Fibroblast of lung (primary cell): ENCODE data around the gene ABLIM2. TPM values are rescaled to one million over a fixed set of nuclear protein-coding genes. Genes with fewer than 3 reads are reported as not detected.

Experiments used
- DNase-seq, 2 donors: peaks; one replicate each; pipeline versions ENCODE4 v3.0.0 to v3.0.0-alpha.2; 2010; ENCODE audit warnings: low read depth in 2 of 2
- H2AFZ ChIP-seq: 2 replicates; pipeline ENCODE4 v1.5.1; 2012; ENCODE audit warnings: low read length, control low read depth, inconsistent platforms
- H3K27ac ChIP-seq: 2 replicates; pipeline ENCODE4 v1.5.1; 2011; ENCODE audit warnings: low read length, control low read depth; ENCODE audit not compliant: insufficient read depth
- H3K27me3 ChIP-seq: 2 replicates; pipeline ENCODE4 v1.5.1; 2011; ENCODE audit warnings: mild to moderate bottlenecking, low read length; ENCODE audit not compliant: control insufficient read depth, insufficient read depth
- H3K36me3 ChIP-seq: 2 replicates; pipeline ENCODE4 v1.5.1; 2011; ENCODE audit warnings: low read length; ENCODE audit not compliant: control insufficient read depth, insufficient read depth
- H3K4me1 ChIP-seq: 2 replicates; pipeline ENCODE4 v1.5.1; 2011; ENCODE audit warnings: low read length; ENCODE audit not compliant: control insufficient read depth, insufficient read depth; ENCODE audit errors: extremely low read depth
- H3K4me2 ChIP-seq: 2 replicates; pipeline ENCODE4 v1.5.1; 2011; ENCODE audit warnings: low read length, control low read depth; ENCODE audit not compliant: insufficient read depth; ENCODE audit errors: extremely low read depth
- H3K4me3 ChIP-seq, 4 experiments: fragments of 200-600 bp in 1 of 4; sonication (generic) in 1 of 4; replicated peaks in 1 of 4; 2 replicates each; pipeline ENCODE4 v1.5.1; 2011 to 2016; ENCODE audit warnings: low read length in 4 of 4, low read depth in 3 of 4, mild to moderate bottlenecking in 3 of 4, control low read depth in 2 of 4, inconsistent platforms in 1 of 4, mixed read lengths in 1 of 4; ENCODE audit not compliant: insufficient read depth in 1 of 4; ENCODE audit errors: control extremely low read depth in 1 of 4
- H3K79me2 ChIP-seq: 2 replicates; pipeline ENCODE4 v1.5.1; 2012; ENCODE audit warnings: mild to moderate bottlenecking, low read length, inconsistent platforms; ENCODE audit not compliant: control insufficient read depth, insufficient read depth
- H3K9ac ChIP-seq: 2 replicates; pipeline ENCODE4 v1.5.1; 2011; ENCODE audit warnings: mild to moderate bottlenecking, low read length, control low read depth; ENCODE audit not compliant: insufficient read depth
- H3K9me3 ChIP-seq: 2 replicates; pipeline ENCODE4 v1.5.1; 2012; ENCODE audit warnings: low read depth, low read length; ENCODE audit not compliant: control insufficient read depth, insufficient read depth
- H4K20me1 ChIP-seq: 2 replicates; pipeline ENCODE4 v1.5.1; 2011; ENCODE audit warnings: low read length; ENCODE audit not compliant: control insufficient read depth, insufficient read depth; ENCODE audit errors: extremely low read depth
- EZH2 ChIP-seq: IDR thresholded peaks from 2 replicates; pipeline ENCODE4 v1.5.1; 2012; ENCODE audit warnings: low read length, control low read depth, mild to moderate bottlenecking; ENCODE audit errors: missing control alignments
- polyA plus RNA-seq, 2 donors: library from polyadenylated mRNA; depleted of rRNA in 1 of 2; stranded (reverse) in 1 of 2; unstranded in 1 of 2; fragments of >200 nt; gene quantifications; 2 replicates each; pipeline ENCODE4 v1.2.1, GENCODE V29; 2011 to 2012; ENCODE audit warnings: missing spikeins in 1 of 2
- total RNA-seq: library from RNA; depleted of rRNA; stranded (reverse); fragments of >200 nt; gene quantifications from 2 replicates; pipeline ENCODE4 v1.2.1, GENCODE V29; 2014
- TF ChIP-seq, protein P1 (sequence below), 2 donors: IDR thresholded peaks in 1 of 2; conservative IDR thresholded peaks in 1 of 2; 1 replicate in 1 of 2; 2 replicates in 1 of 2; pipeline ENCODE4 v1.5.1; 2011 to 2012; ENCODE audit warnings: low read length in 2 of 2, control low read depth in 1 of 2, inconsistent platforms in 1 of 2, low read depth in 1 of 2, mild to moderate bottlenecking in 1 of 2

The ABLIM2 gene
- total and polyA plus RNA-seq, 2 donors (not counting 1 experiment from before 2014, with no cell fraction given), result 0.66 to 2.6 TPM

DNA sequence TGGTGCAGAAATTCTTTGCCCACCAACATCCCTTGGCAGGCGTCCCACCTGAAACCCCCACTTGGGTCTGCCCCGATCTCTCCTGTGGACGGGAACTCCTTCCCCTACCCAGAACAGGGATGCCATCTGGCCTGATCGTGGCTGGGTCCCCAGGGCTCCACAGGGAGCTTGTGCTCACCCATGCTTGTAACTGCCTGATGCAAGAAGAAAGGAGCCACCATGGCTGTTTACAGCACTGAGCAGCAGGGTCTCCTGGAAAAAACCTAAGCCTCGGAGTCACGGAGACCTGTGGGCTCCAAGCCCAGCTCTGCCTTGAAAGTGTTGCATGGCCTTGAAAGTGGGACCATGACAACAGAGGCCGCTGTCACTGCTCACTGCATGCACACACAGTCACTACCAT lies 117.4 kb downstream of the ABLIM2 start:
- no peak for DNase-seq

DNA sequence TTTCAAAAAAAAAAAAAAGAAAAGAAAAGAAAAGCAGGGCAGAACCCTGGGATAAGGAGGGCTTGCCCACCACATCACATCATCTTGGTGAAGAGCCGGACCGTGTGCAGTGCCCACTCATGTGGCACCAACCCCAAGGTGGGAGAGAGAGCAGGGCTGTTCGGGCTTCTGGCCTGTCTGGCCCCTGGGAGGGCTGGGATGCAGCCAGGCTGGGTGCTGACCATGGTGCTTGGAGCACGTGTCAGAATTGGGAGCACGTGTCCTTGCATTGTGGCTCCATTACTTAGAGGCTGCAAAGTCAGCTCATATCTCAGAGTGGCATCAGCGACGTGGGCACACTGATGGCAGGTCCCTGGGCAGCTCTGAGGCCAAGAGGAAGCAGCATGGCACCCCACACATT lies 118.0 kb downstream of the ABLIM2 start:
- Histone ChIP-seq H3K27ac (no peak overlapping the region), H3K4me2 (no peak overlapping the region), H3K79me2 (no peaks in the 10 kb centered on the region), H3K4me3 (no peak overlapping the region), H4K20me1 (no peaks in the 10 kb centered on the region), H3K4me1 (no peaks in the 10 kb centered on the region), H3K36me3 (no peaks in the 10 kb centered on the region), H3K27me3 (no peaks in the 10 kb centered on the region), H3K9ac (no peak overlapping the region), H2AFZ (no peak overlapping the region), H3K9me3 (no peaks in the 10 kb centered on the region)
- no peak for DNase-seq
- TF ChIP-seq, protein P1, sequence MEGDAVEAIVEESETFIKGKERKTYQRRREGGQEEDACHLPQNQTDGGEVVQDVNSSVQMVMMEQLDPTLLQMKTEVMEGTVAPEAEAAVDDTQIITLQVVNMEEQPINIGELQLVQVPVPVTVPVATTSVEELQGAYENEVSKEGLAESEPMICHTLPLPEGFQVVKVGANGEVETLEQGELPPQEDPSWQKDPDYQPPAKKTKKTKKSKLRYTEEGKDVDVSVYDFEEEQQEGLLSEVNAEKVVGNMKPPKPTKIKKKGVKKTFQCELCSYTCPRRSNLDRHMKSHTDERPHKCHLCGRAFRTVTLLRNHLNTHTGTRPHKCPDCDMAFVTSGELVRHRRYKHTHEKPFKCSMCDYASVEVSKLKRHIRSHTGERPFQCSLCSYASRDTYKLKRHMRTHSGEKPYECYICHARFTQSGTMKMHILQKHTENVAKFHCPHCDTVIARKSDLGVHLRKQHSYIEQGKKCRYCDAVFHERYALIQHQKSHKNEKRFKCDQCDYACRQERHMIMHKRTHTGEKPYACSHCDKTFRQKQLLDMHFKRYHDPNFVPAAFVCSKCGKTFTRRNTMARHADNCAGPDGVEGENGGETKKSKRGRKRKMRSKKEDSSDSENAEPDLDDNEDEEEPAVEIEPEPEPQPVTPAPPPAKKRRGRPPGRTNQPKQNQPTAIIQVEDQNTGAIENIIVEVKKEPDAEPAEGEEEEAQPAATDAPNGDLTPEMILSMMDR (conservative IDR thresholded peaks at IDR 0.05 in 1 of 2, IDR thresholded peaks at IDR 0.05 in 1 of 2; ENCODE audit: low read depth in 1 of 2, low read length in 2 of 2), result no peak
- TF ChIP-seq EZH2, result no peak

More for the DNA sequence above, 117.4 kb downstream of the ABLIM2 start:
- TF ChIP-seq, protein P1 (conservative IDR thresholded peaks at IDR 0.05 in 1 of 2, IDR thresholded peaks at IDR 0.05 in 1 of 2; ENCODE audit: low read depth in 1 of 2, low read length in 2 of 2), result no peak
- no peak for TF ChIP-seq EZH2
- no peaks in the 10 kb centered on the region for H3K27me3 ChIP-seq
- H3K4me2 ChIP-seq, result no peak overlapping the region
- H3K9me3 ChIP-seq, result no peaks in the 10 kb centered on the region
- no peaks in the 10 kb centered on the region for H3K36me3 ChIP-seq
- no peaks in the 10 kb centered on the region for H4K20me1 ChIP-seq
- no peak overlapping the region for H3K4me3 ChIP-seq
- H3K79me2 ChIP-seq, result no peaks in the 10 kb centered on the region
- no peak overlapping the region for H3K9ac ChIP-seq
- no peak overlapping the region for H2AFZ ChIP-seq
- no peak overlapping the region for H3K27ac ChIP-seq
- no peaks in the 10 kb centered on the region for H3K4me1 ChIP-seq

DNA sequence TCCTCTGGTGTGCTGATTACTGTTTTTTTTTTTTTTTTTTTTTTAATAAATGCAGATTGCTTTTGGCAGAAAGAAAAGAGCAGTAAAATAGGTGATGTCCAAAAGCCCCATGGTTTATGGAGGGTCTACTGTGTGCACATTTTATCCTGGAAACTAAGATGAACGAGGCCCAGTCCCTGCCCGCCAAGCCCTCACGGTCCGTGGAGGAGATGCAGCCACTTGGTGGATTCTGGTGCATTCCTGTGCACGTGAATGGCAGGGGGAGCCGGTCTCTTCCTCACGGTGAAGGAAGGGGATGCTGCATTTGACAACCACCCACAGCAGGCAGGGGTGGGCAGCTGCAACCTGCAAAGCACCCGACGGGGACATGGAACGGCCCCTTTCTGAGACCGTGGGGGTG lies 118.8 kb downstream of the ABLIM2 start:
- H3K4me3 ChIP-seq, result no peak overlapping the region
- no peak for DNase-seq
- no peak for TF ChIP-seq EZH2
- TF ChIP-seq, protein P1 (conservative IDR thresholded peaks at IDR 0.05 in 1 of 2, IDR thresholded peaks at IDR 0.05 in 1 of 2; ENCODE audit: low read depth in 1 of 2, low read length in 2 of 2), result no peak
- H3K27me3 ChIP-seq, result no peaks in the 10 kb centered on the region
- H3K36me3 ChIP-seq, result no peaks in the 10 kb centered on the region
- H3K4me1 ChIP-seq, result no peaks in the 10 kb centered on the region
- H3K27ac ChIP-seq, result no peak overlapping the region
- no peaks in the 10 kb centered on the region for H3K9me3 ChIP-seq
- no peak overlapping the region for H3K4me2 ChIP-seq
- no peaks in the 10 kb centered on the region for H3K79me2 ChIP-seq
- no peak overlapping the region for H2AFZ ChIP-seq
- no peak overlapping the region for H3K9ac ChIP-seq
- no peaks in the 10 kb centered on the region for H4K20me1 ChIP-seq
